Esophagus squamous epithelium (tissue), 5 donors: ENCODE results near the gene EFCAB7. TPM values are rescaled to one million over a fixed set of nuclear protein-coding genes. Genes with fewer than 3 reads are reported as not detected.

Experiments used
- DNase-seq: peaks from one replicate; lab custom pipeline; 2025; lab: John Stamatoyannopoulos, UW
- H3K27ac ChIP-seq, 4 donors: fragments of 200-600 bp; sonication (generic); one replicate each; pipeline ENCODE4 v1.5.1; 2016 to 2019; ENCODE audit warnings: mild to moderate bottlenecking in 1 of 4
- H3K27me3 ChIP-seq, 4 donors: fragments of 200-600 bp; sonication (generic); 1 replicate in 3 of 4; 2 replicates in 1 of 4; pipeline versions ENCODE4 v1.5.1 to v1.6.0; 2017 to 2021; ENCODE audit warnings: antibody characterized with exemption in 1 of 4
- H3K36me3 ChIP-seq, 3 donors: fragments of 200-600 bp; sonication (generic); one replicate each; pipeline ENCODE4 v1.5.1; 2016 to 2019
- H3K4me1 ChIP-seq, 3 donors: fragments of 200-600 bp; sonication (generic); one replicate each; pipeline ENCODE4 v1.5.1; 2017 to 2019
- H3K4me3 ChIP-seq, 4 donors: fragments of 200-600 bp; sonication (generic); 1 replicate in 3 of 4; 2 replicates in 1 of 4; pipeline ENCODE4 v1.5.1; 2016 to 2019; ENCODE audit warnings: mild to moderate bottlenecking in 2 of 4, moderate library complexity in 1 of 4
- H3K9me3 ChIP-seq, 3 donors: fragments of 200-600 bp; sonication (generic); one replicate each; pipeline ENCODE4 v1.5.1; 2016 to 2019
- CTCF ChIP-seq, 6 experiments: fragments of 450-650 bp in 4 of 6; fragments of 200-600 bp in 2 of 6; sonication (generic) in 2 of 6; IDR thresholded peaks; one replicate each; pipeline ENCODE4 v1.5.1; 2016 to 2019; ENCODE audit warnings: antibody characterized with exemption in 6 of 6, mild to moderate bottlenecking in 4 of 6, moderate library complexity in 4 of 6
- POLR2A ChIP-seq, 4 donors: fragments of 450-650 bp; IDR thresholded peaks; one replicate each; pipeline ENCODE4 v1.6.1; 2017; ENCODE audit warnings: antibody characterized with exemption in 4 of 4, mild to moderate bottlenecking in 4 of 4, moderate library complexity in 3 of 4
- WGBS, 2 donors: methylation state at CpG; one replicate each; pipeline ENCODE4 v1.1.5; 2018; 5-methylcytosine and 5-hydroxymethylcytosine counted together
- intact Hi-C: fragments of 100-400 bp; cut with DNase I; formaldehyde crosslinking; loops from one replicate; pipeline ENCODE4 v1.15.0; 2022
- total RNA-seq, 4 donors: library from RNA; depleted of rRNA; stranded (reverse); fragments of >200 nt; gene quantifications; one replicate each; pipeline ENCODE4 v1.1.0, GENCODE V29; 2016
- donor health status: DM: yes; HTN: yes; CAD: no.

Gene EFCAB7
- total RNA-seq, 4 donors from 2014 or later, result 1.1 to 4.2 (median 2.7) TPM

- intact Hi-C loops, result no loop called here
- H3K27me3 ChIP-seq, result no peaks in the 10 kb centered on the region
Observed at GRCh38 chr1:63593886-63594605, 70.7 kb downstream of the EFCAB7 start.

DNA sequence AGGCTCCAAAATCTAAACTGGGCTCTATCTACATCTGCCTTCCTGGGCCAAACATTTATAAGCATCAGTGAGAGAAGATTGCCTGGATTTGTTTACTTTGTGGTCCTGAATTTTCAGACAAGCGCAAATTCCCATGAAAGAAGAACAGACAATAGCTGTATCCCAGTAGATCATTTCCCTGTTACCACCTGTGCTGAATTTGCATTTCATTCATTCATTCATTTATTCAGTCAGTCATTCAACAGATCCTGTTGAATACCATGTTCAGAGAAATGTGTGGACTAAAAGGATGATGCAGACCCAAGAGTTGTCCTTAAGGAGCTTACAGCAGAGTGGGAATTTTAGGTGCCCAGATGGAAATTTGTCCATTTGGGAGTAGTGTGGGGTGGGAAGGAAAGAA is 72.1 kb downstream of the EFCAB7 start:
- Histone ChIP-seq H3K4me3 (no peak overlapping the region), H3K27ac (no peak overlapping the region), H3K9me3 (no peaks in the 10 kb centered on the region), H3K36me3 (no peaks in the 10 kb centered on the region), H3K27me3 (no peaks in the 10 kb centered on the region), H3K4me1 (peaks cover 8 to 30% (median 10%) of the 10 kb centered on the region in 3 donors)
- WGBS, 2 donors, result 96 to 100% methylated on average over 1 of the region's 1 CpG
- intact Hi-C loops, result no loop called here
- no peak for DNase-seq
- TF ChIP-seq POLR2A (IDR thresholded peaks at IDR 0.05) (no peak), CTCF (IDR thresholded peaks at IDR 0.05) (no peak)

More at GRCh38 chr1:63593886-63594605, 70.7 kb downstream of the EFCAB7 start:
- peaks cover 8 to 36% (median 10%) of the 10 kb centered on the region in 3 donors for H3K4me1 ChIP-seq
- TF ChIP-seq CTCF (IDR thresholded peaks at IDR 0.05) (peak in 1 of 6 experiments; percentile 4), POLR2A (IDR thresholded peaks at IDR 0.05) (peak in 1 of 4 donors; percentile 25)
- WGBS, 2 donors, result 0 to 4% methylated on average over 11 to 22 of the region's 55 CpGs
- peak; percentile 24 for DNase-seq
- peak overlapping the region; percentile 86 to 96 (median 90) for H3K4me3 ChIP-seq
- no peaks in the 10 kb centered on the region for H3K36me3 ChIP-seq
- peak overlapping the region; percentile 95 to 97 (median 96) for H3K27ac ChIP-seq
- no peaks in the 10 kb centered on the region for H3K9me3 ChIP-seq

GRCh38 chr1:63599799-63600198 is 76.5 kb downstream of the EFCAB7 start:
- Histone ChIP-seq H3K27ac (no peak overlapping the region), H3K9me3 (no peaks in the 10 kb centered on the region), H3K36me3 (no peaks in the 10 kb centered on the region), H3K4me3 (no peak overlapping the region), H3K27me3 (no peaks in the 10 kb centered on the region), H3K4me1 (peaks cover 0 to 9% (median 0%) of the 10 kb centered on the region in 3 donors)
- intact Hi-C loops, result no loop called here
- DNase-seq, result no peak
- WGBS, 2 donors, result 91 to 96% methylated on average over 5 of the region's 5 CpGs
- no peak for TF ChIP-seq POLR2A (IDR thresholded peaks at IDR 0.05)
- TF ChIP-seq CTCF (IDR thresholded peaks at IDR 0.05), result no peak

DNA sequence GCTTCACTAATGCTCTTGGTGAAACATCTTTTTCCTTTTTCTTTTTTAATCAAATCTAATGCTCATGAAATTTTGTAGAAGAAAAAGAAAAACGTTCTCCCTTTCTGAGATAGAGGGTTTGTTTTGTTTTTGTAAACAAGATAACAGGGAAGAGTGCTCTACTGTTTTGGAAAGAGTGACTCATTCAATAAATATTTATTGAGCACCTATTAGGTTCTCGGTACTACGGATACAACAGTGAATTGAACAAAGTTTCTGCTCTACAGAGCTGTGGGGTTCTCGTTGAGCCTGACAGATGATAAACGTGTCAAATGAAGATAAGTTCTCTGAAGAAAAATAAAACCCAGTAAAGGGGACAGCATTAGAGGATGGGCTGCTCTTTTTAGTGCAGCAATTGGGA is 76.9 kb downstream of the EFCAB7 start:
- no peak for TF ChIP-seq POLR2A (IDR thresholded peaks at IDR 0.05)
- no peak for TF ChIP-seq CTCF (IDR thresholded peaks at IDR 0.05)
- no peaks in the 10 kb centered on the region for H3K36me3 ChIP-seq
- H3K4me3 ChIP-seq, result no peak overlapping the region
- DNase-seq, result no peak
- no peaks in the 10 kb centered on the region for H3K27me3 ChIP-seq
- H3K9me3 ChIP-seq, result no peaks in the 10 kb centered on the region
- H3K27ac ChIP-seq, result no peak overlapping the region
- WGBS, 2 donors, result 74 to 93% methylated on average over 5 of the region's 5 CpGs
- H3K4me1 ChIP-seq, result peaks cover 0 to 5% (median 0%) of the 10 kb centered on the region in 3 donors
- intact Hi-C loops, result no loop called here

DNA sequence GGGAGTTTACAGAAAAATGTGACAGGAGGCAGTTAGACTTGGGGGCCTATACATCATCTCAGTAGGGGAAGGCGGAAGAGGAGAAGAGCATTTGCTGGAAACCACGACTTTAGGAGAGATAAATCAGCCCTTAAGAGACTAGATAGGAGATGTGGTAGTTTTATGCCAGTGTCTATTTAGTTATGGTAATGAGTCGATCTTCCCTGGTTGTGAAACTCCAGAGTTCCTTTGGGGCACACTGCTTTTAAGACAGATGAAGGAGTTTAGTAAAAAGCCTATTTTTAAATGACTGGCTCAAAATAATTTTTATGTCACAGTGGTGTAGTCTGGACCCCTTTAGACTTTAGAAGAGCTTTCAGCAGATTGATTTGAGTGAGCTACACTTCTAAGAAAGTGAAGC is 77.7 kb downstream of the EFCAB7 start:
- Histone ChIP-seq H3K4me1 (no peaks in the 10 kb centered on the region), H3K36me3 (no peaks in the 10 kb centered on the region), H3K27ac (no peak overlapping the region), H3K4me3 (no peak overlapping the region), H3K27me3 (no peaks in the 10 kb centered on the region), H3K9me3 (no peaks in the 10 kb centered on the region)
- 79 to 85% methylated on average over 3 of the region's 3 CpGs for WGBS, 2 donors
- TF ChIP-seq POLR2A (IDR thresholded peaks at IDR 0.05) (no peak), CTCF (IDR thresholded peaks at IDR 0.05) (no peak)
- intact Hi-C loops, result no loop called here
- DNase-seq, result no peak
